Measurements from ENCODE around the gene MAGOHB. TPM values are rescaled to one million over a fixed set of nuclear protein-coding genes. Genes with fewer than 3 reads are reported as not detected.

MAGOHB gene
- total and polyA plus RNA-seq, 2 of the 4 experiments (the other 2 are of a cell fraction) = 6.3 to 20.3 TPM

- H2AFZ ChIP-seq (replicated peaks; ENCODE audit: low read length, poor library complexity) = no peak overlapping the region
- H3K9ac ChIP-seq (ENCODE audit: low read depth, low read length) = no peak overlapping the region
- ChIA-PET POLR2A (ENCODE audit: unreplicated experiment) (no interaction called here), CTCF (no interaction called here)
- H4K91ac ChIP-seq (ENCODE audit: insufficient read depth, low read depth, low read length) = no peak overlapping the region
- no peak overlapping the region for H2AK9ac ChIP-seq (replicated peaks; ENCODE audit: low read depth, low read length, poor library complexity)
- H3K79me1 ChIP-seq (ENCODE audit: low read depth in 1 of 2, low read length in 2 of 2) = no peaks in the 10 kb centered on the region
- TF ChIP-seq MXI1 (IDR thresholded peaks at IDR 0.05; ENCODE audit: borderline replicate concordance, low read depth, low read length) (no peak), FOS (IDR thresholded peaks at IDR 0.05; ENCODE audit: low read depth, low read length) (no peak), POLR2A (IDR thresholded peaks at IDR 0.05; ENCODE audit: low read depth, low read length) (no peak), USF2 (IDR thresholded peaks at IDR 0.05; ENCODE audit: low read depth, low read length) (no peak), SMC3 (IDR thresholded peaks at IDR 0.05; ENCODE audit: low read depth, low read length) (no peak), CEBPB (IDR thresholded peaks at IDR 0.05; ENCODE audit: low read depth, low read length) (no peak), CTCF (conservative IDR thresholded peaks at IDR 0.05; ENCODE audit: low read depth, low read length) (no peak), RFX5 (IDR thresholded peaks at IDR 0.05; ENCODE audit: low read depth, low read length) (no peak), MAZ (IDR thresholded peaks at IDR 0.05; ENCODE audit: borderline replicate concordance, low read depth, low read length) (no peak), RCOR1 (IDR thresholded peaks at IDR 0.05; ENCODE audit: insufficient replicate concordance, low read length) (no peak), MAFK (IDR thresholded peaks at IDR 0.05; ENCODE audit: low read depth, low read length) (no peak), CHD1 (IDR thresholded peaks at IDR 0.05; ENCODE audit: low read depth, low read length) (no peak), ELK1 (IDR thresholded peaks at IDR 0.05; ENCODE audit: borderline replicate concordance, low read depth, low read length) (no peak), NFE2L2 (IDR thresholded peaks at IDR 0.05; ENCODE audit: low read depth, low read length) (no peak)
- no peak overlapping the region for H3K4me2 ChIP-seq (ENCODE audit: low read depth, low read length)
- H3K27me3 ChIP-seq (ENCODE audit: control insufficient read depth, insufficient read depth, low read length) = no peaks in the 10 kb centered on the region
- H3K4me1 ChIP-seq (ENCODE audit: control insufficient read depth, insufficient read depth, low read length) = no peaks in the 10 kb centered on the region
- dilution Hi-C loops (cut with HindIII; ENCODE audit: low sequenced_read_pairs, unreplicated experiment) = no loop called here
- H2BK120ac ChIP-seq (ENCODE audit: low read depth, low read length) = no peak overlapping the region
- in situ Hi-C loops (cut with MboI; ENCODE audit: low sequenced_read_pairs) = no loop called here
- ATAC-seq (ENCODE audit: low read depth) (no peak), DNase-seq (no peak)
- H3K23ac ChIP-seq (ENCODE audit: low read depth, low read length) = no peak overlapping the region
- H4K5ac ChIP-seq (ENCODE audit: low read depth, low read length) = no peak overlapping the region
- no peaks in the 10 kb centered on the region for H4K20me1 ChIP-seq (ENCODE audit: insufficient read depth, low read length)
- no peak overlapping the region for H2BK15ac ChIP-seq (ENCODE audit: low read depth, low read length)
- no peak overlapping the region for H2BK20ac ChIP-seq (ENCODE audit: low read depth, low read length)
- no peak overlapping the region for H3K18ac ChIP-seq (ENCODE audit: low read depth, low read length)
- no peak overlapping the region for H2BK5ac ChIP-seq (ENCODE audit: low read depth, low read length, poor library complexity, severe bottlenecking)
- WGBS, 2 experiments (ENCODE audit: extremely low coverage in 2 of 2, insufficient read length in 1 of 2) = 100% methylated on average over 2 of the region's 11 CpGs; no CpG with 5 or more reads in 1 of the 2 experiments
- intact Hi-C loops (cut with micrococcal nuclease) = no loop called here
- no peak overlapping the region for H3K4me3 ChIP-seq (ENCODE audit: insufficient read depth, low read depth, low read length)
- H3K56ac ChIP-seq (ENCODE audit: extremely low read depth, insufficient read depth, low read length) = no peak overlapping the region
- no peaks in the 10 kb centered on the region; the same call in 1 of the 2 replicates for H3K9me3 ChIP-seq (ENCODE audit: control insufficient read depth, insufficient read depth, low read length)
- no peak overlapping the region for H2AK5ac ChIP-seq (ENCODE audit: low read depth, low read length)
- no peak overlapping the region for H4K8ac ChIP-seq (ENCODE audit: low read depth in 2 of 2, low read length in 2 of 2)
- no peaks in the 10 kb centered on the region for H3K9me1 ChIP-seq (ENCODE audit: insufficient read depth, low read length)
- no peak overlapping the region for H3K14ac ChIP-seq (replicated peaks; ENCODE audit: low read depth, low read length)
- no peak overlapping the region for H3K4ac ChIP-seq (ENCODE audit: low read depth, low read length)
- no peak overlapping the region for H3K27ac ChIP-seq (ENCODE audit: insufficient read depth, low read length)
- no TSS peak for BruUV-seq (replicated peaks)
- H3K36me3 ChIP-seq (ENCODE audit: control insufficient read depth, insufficient read depth, low read length) = no peaks in the 10 kb centered on the region
These were observed 42.3 kb downstream of the MAGOHB start for GRCh38 chr12:10571141-10571540.
